ENCODE measurements around the gene ZBTB20. TPM values are rescaled to one million over a fixed set of nuclear protein-coding genes. Genes with fewer than 3 reads are reported as not detected.

The ZBTB20 gene
- total RNA-seq, 1 experiment from 2014 or later: 7.7 TPM

DNA sequence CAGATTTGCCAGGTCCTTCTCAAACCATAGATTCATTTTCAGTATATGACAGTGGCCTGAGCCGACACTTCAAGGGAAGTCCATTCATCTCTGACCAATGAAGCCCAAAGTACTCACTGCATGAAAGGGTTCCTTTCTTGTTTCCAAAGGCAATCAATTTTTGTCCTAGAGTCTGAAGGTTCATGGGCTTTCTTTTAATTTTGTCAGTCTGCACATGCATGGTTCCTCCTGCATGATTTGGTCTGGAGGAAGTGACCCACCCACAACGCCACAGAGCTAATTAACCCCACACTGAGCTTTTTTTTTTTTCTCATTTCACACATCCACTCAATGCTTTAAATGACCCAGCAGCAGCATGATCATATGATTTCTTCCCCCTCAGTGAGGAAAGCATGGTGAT, 636.9 kb downstream of the ZBTB20 start:
- Histone ChIP-seq H3K9me3 (replicated peaks) (no peaks in the 10 kb centered on the region), H3K36me3 (no peaks in the 10 kb centered on the region), H3K27ac (no peak overlapping the region), H3K27me3 (no peaks in the 10 kb centered on the region), H3K4me1 (peaks cover 3% of the 10 kb centered on the region; the same call in 1 of the 2 replicates), H3K4me3 (no peak overlapping the region)
- DNase-seq: no peak

GRCh38 chr3:114509756-114510155, 637.3 kb downstream of the ZBTB20 start:
- H3K4me3 ChIP-seq: no peak overlapping the region
- no peaks in the 10 kb centered on the region for H3K36me3 ChIP-seq
- no peak for DNase-seq
- no peak overlapping the region for H3K27ac ChIP-seq
- peaks cover 3% of the 10 kb centered on the region for H3K4me1 ChIP-seq
- no peaks in the 10 kb centered on the region for H3K27me3 ChIP-seq
- H3K9me3 ChIP-seq (replicated peaks): no peaks in the 10 kb centered on the region

DNA sequence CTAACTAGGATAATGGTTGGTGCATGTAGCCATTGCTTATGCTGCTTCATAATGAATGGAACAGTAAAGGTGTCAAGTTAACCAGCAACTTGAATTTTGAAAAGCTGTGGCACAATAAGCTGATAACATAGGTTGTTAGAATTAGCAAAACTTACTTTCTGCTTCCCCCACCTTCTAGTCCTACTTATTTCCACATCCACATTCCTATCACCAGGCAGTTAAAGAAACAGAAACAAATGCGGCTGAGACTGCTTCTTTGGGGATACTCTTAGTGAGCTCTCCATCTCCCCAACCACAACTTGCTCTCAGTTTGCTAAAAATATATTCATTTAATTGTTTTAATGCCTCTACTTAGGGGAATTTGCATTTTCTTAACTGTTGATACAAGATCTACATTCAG, 638.1 kb downstream of the ZBTB20 start:
- H3K27me3 ChIP-seq: no peaks in the 10 kb centered on the region
- no peak for DNase-seq
- no peak overlapping the region for H3K27ac ChIP-seq
- no peaks in the 10 kb centered on the region for H3K36me3 ChIP-seq
- H3K4me1 ChIP-seq: peaks cover 3% of the 10 kb centered on the region
- no peak overlapping the region for H3K4me3 ChIP-seq
- H3K9me3 ChIP-seq (replicated peaks): no peaks in the 10 kb centered on the region

- DNase-seq: no peak
- no peaks in the 10 kb centered on the region for H3K36me3 ChIP-seq
- no peaks in the 10 kb centered on the region for H3K9me3 ChIP-seq (replicated peaks)
- H3K27ac ChIP-seq: no peak overlapping the region
- no peaks in the 10 kb centered on the region for H3K27me3 ChIP-seq
- H3K4me3 ChIP-seq: no peak overlapping the region
- H3K4me1 ChIP-seq: peaks cover 3% of the 10 kb centered on the region
Observed at GRCh38 chr3:114508208-114508607, 638.9 kb downstream of the ZBTB20 start.

DNA sequence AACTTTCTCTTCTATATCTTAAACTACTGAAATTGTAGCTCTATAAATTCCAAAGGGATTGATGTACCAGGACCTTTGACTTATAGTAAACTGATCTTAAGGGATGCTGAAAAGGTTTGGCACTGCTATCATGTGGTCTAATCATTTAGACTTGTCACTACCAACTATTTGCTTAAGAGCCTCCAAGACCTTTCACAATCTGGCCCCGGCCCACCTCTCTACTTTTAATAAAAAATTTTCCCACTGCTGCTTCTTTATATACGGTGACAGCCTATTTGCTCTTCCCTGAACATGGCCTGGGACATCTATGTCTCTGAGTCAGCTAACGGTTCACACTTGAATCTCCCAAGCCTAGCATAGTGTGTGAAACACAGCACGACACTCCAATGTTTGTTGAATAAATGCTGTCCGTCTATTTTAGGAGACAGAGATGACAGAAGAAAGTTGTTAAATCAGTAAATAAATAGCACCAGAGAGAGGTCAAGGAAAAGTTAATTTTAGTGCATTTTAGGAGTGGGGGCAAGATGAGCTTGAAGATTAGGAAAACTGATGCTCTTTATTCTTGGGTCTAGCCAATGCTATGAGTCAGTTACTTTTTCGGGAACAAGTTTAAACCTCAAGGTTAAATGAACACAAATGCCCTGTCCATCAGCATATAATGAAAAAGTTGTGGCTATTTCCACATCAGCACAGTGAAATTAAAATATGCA, 640.3 kb downstream of the ZBTB20 start:
- DNase-seq: no peak
- Histone ChIP-seq H3K27ac (no peak overlapping the region), H3K9me3 (replicated peaks) (no peaks in the 10 kb centered on the region), H3K27me3 (no peaks in the 10 kb centered on the region), H3K36me3 (no peaks in the 10 kb centered on the region), H3K4me3 (no peak overlapping the region), H3K4me1 (peaks cover 3% of the 10 kb centered on the region)

GRCh38 chr3:114504941-114505628, 642.0 kb downstream of the ZBTB20 start:
- Histone ChIP-seq H3K27ac (no peak overlapping the region), H3K9me3 (replicated peaks) (no peaks in the 10 kb centered on the region), H3K36me3 (no peaks in the 10 kb centered on the region), H3K4me3 (no peak overlapping the region), H3K27me3 (no peaks in the 10 kb centered on the region), H3K4me1 (peaks cover 10% of the 10 kb centered on the region)
- no peak for DNase-seq

GRCh38 chr3:114502204-114502603, 644.9 kb downstream of the ZBTB20 start:
- Histone ChIP-seq H3K36me3 (no peaks in the 10 kb centered on the region), H3K4me1 (peaks cover 31% of the 10 kb centered on the region), H3K4me3 (no peak overlapping the region)

DNA sequence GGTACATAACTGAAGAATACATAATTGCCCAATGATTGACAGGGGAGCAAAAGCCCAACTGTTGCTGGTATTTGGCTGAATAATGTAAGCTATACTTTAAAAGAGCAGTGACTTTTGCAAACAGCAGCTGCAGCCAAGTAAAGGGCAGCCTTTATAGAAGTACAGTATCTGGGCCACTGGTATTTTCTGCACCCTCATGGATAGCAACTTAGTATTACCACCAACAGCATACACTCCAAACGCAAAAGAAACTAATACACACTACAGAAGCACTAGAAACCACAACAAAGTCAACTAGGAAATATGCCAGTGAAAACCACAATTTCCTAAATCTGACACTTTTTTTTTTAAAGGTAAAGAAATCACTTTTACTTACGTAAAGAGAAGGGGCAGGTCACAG, 647.1 kb downstream of the ZBTB20 start:
- Histone ChIP-seq H3K27ac (no peak overlapping the region), H3K36me3 (no peaks in the 10 kb centered on the region), H3K27me3 (no peaks in the 10 kb centered on the region), H3K4me1 (peaks cover 31% of the 10 kb centered on the region), H3K4me3 (no peak overlapping the region), H3K9me3 (replicated peaks) (no peaks in the 10 kb centered on the region)
- DNase-seq: peak; percentile 52 to 77

More at GRCh38 chr3:114502204-114502603, 644.9 kb downstream of the ZBTB20 start:
- Histone ChIP-seq H3K9me3 (replicated peaks) (no peaks in the 10 kb centered on the region), H3K27ac (no peak overlapping the region), H3K27me3 (no peaks in the 10 kb centered on the region)
- DNase-seq: no peak

DNA sequence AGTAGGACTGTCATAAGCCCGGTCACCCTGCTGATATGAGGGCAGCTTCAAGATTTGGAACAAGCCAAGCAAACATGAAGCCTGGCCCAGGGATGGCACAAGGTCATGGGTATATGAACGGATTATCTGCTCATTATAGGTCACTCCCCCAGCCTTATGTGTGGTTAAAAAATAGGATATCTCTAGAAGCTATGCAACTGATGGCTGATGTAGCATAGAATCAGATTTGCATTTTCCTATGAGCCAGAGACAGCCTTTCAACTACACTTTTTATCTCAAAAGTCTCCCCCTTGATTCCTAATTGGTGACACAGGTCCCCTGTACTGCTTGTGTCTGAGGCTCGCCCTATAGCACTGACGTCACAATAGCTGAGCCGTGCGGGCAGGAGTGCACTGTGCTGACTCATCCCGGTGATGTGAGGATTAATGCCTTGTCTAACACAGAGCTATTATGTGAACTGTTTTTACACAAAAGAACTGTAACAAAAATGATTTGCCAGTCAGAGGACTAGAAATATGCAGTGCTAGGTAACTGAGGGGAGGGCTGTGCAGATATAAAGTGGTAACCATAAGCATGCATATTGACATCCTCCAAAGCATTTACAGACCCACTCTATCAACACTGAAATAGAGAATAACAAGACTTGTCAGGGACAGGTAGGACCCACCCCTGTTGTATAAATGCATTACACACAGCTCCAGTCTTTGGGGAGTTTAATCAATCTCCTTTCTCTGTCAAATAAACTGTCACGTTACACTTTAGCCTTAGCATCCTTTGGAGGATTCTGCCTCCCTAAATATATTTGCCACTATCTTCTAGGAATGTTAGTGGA, 648.3 kb downstream of the ZBTB20 start:
- peak overlapping the region; percentile 28 for H3K27ac ChIP-seq
- peaks cover 31% of the 10 kb centered on the region for H3K4me1 ChIP-seq
- peak; percentile 64 to 72 for DNase-seq

DNA sequence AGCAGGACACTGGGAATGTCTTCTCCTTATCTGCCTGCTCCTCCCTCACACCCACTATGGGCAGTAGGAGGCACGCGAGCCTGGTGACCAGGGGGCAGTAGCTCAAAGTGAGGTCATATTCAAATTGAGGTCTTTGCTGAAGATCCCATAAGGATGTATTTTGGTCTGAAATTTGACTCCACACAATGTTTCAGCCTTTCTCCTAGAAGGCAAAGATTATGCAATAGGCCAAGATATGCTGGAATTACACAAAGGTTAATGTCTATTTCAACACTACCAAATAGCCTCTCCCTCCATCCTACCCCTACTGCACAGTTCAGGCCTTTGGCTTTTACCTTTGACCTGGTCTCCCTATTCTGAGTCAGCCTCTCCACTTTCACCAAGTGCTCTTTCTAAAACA, 650.2 kb downstream of the ZBTB20 start:
- peak; percentile 11 to 15 for DNase-seq
- no peaks in the 10 kb centered on the region for H3K9me3 ChIP-seq (replicated peaks)
- no peaks in the 10 kb centered on the region for H3K36me3 ChIP-seq
- no peak overlapping the region for H3K4me3 ChIP-seq
- peaks cover 31% of the 10 kb centered on the region for H3K4me1 ChIP-seq
- no peak overlapping the region for H3K27ac ChIP-seq
- H3K27me3 ChIP-seq: no peaks in the 10 kb centered on the region

More for the DNA sequence above, 648.3 kb downstream of the ZBTB20 start:
- Histone ChIP-seq H3K27me3 (no peaks in the 10 kb centered on the region), H3K36me3 (no peaks in the 10 kb centered on the region), H3K9me3 (replicated peaks) (no peaks in the 10 kb centered on the region), H3K4me3 (no peak overlapping the region)

GRCh38 chr3:114496466-114496865, 650.6 kb downstream of the ZBTB20 start:
- Histone ChIP-seq H3K4me1 (peaks cover 31% of the 10 kb centered on the region), H3K36me3 (no peaks in the 10 kb centered on the region), H3K4me3 (no peak overlapping the region), H3K27ac (no peak overlapping the region), H3K27me3 (no peaks in the 10 kb centered on the region), H3K9me3 (replicated peaks) (no peaks in the 10 kb centered on the region)
- no peak for DNase-seq

GRCh38 chr3:114496021-114496434, 651.1 kb downstream of the ZBTB20 start:
- no peaks in the 10 kb centered on the region for H3K27me3 ChIP-seq
- no peaks in the 10 kb centered on the region for H3K9me3 ChIP-seq (replicated peaks)
- no peaks in the 10 kb centered on the region for H3K36me3 ChIP-seq
- H3K4me3 ChIP-seq: no peak overlapping the region
- no peak overlapping the region for H3K27ac ChIP-seq
- DNase-seq: no peak
- peaks cover 31% of the 10 kb centered on the region for H3K4me1 ChIP-seq

DNA sequence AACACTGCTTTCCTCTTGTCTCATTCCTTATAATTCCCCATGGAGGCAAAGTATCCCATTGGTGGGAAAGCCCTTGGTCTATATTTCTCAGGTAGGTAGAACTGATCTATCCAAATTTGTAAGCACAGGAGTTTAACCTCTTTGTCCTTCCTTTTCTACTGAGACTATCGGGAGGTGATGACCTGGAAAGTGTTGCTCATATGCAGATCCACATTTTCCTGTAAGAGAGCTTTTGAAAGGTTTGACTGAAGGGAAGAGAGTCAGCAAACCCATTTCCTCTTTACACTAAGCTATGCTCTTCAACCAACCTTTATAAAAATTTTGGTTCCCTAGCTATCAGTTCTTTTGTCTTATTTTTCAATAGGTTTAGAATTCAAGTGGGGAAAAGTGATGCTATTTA, 652.6 kb downstream of the ZBTB20 start:
- DNase-seq: no peak
- Histone ChIP-seq H3K27ac (no peak overlapping the region), H3K9me3 (replicated peaks) (no peaks in the 10 kb centered on the region), H3K36me3 (no peaks in the 10 kb centered on the region), H3K27me3 (no peaks in the 10 kb centered on the region), H3K4me3 (no peak overlapping the region), H3K4me1 (peaks cover 18% of the 10 kb centered on the region)

- H3K9me3 ChIP-seq (replicated peaks): no peaks in the 10 kb centered on the region
- no peaks in the 10 kb centered on the region for H3K4me1 ChIP-seq
- no peak for DNase-seq
- H3K27ac ChIP-seq: no peak overlapping the region
- no peak overlapping the region for H3K4me3 ChIP-seq
- H3K27me3 ChIP-seq: no peaks in the 10 kb centered on the region
- no peaks in the 10 kb centered on the region for H3K36me3 ChIP-seq
Observed at GRCh38 chr3:114490829-114491228, 656.3 kb downstream of the ZBTB20 start.

DNA sequence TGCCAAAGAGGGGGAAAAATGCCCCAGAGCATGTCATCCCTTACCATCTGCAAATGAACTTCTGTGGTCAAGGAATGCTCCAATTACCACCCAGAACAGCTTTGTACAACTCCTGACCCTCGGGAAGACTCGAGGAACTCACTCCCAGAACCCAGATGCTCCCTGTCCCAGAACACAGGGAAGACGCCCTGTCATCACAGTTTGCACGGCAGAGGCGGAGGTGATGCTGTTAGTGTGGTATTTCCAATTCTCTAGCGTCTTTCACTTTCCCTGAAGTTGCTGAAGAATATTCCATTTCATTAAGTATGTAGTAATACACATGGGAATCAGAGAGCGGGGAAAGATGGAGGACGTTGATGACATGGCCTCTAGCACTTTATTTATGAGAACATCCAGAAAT, 659.6 kb downstream of the ZBTB20 start:
- no peak overlapping the region for H3K4me3 ChIP-seq
- no peaks in the 10 kb centered on the region for H3K4me1 ChIP-seq
- H3K36me3 ChIP-seq: no peaks in the 10 kb centered on the region
- no peak for DNase-seq
- H3K27ac ChIP-seq: no peak overlapping the region
- no peaks in the 10 kb centered on the region for H3K27me3 ChIP-seq
- no peaks in the 10 kb centered on the region for H3K9me3 ChIP-seq (replicated peaks)
